GM13977 (cell line): ENCODE results near the gene TSEN15.
"Not testable (repeated sequence)": the region's sequence is repeated elsewhere in the genome, so short reads cannot be mapped to it uniquely, and the experiment has no call there.

Source experiments
- DNase-seq: peaks from one replicate; pipeline ENCODE4 v3.0.0; 2012; ENCODE audit warnings: low spot score
- in situ Hi-C: fragments of 300-500 bp; cut with MboI; formaldehyde crosslinking; loops from one replicate; pipeline ENCODE4 v1.12.0; 2022; ENCODE audit warnings: low sequenced_read_pairs, low pct_unique_long_range_greater_than_20kb, mixed read lengths, inconsistent platforms; ENCODE audit not compliant: unreplicated experiment
- TF ChIP-seq, protein P1 (sequence below): IDR thresholded peaks from 2 replicates; pipeline ENCODE4 v1.5.1; 2012; ENCODE audit warnings: mild to moderate bottlenecking, control low read depth; ENCODE audit not compliant: insufficient read depth; ENCODE audit errors: extremely low read depth, missing control alignments

The TSEN15 gene

DNA sequence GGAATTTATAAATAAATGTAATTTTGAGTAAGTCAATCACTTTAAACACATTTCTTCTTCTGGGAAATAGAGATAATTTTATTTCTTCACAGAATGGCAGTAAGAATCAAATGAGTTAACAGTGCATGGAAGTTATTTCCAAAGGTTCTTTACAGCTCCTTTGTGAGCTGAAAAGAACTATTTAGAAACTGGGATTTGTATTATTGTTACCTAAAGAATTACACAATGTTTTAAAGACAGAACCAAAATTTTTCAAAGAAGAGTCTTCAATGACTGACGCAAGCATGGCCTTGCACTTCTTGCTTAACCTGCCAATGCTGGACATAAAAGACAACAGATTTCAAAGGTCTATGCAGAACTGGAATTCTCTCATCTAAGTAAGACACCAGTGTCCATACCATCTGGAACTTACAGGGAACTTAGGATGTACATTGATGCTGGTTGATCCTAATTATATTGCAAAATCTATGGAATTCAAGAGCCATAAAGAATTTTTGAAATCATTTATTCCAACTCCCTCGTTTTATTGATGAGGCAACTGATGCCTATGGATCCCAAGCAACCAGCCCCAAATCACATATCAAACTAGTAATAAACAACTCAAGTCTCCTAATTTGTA is 16.7 kb upstream of the TSEN15 start:
- DNase-seq, result no peak
- TF ChIP-seq, protein P1, sequence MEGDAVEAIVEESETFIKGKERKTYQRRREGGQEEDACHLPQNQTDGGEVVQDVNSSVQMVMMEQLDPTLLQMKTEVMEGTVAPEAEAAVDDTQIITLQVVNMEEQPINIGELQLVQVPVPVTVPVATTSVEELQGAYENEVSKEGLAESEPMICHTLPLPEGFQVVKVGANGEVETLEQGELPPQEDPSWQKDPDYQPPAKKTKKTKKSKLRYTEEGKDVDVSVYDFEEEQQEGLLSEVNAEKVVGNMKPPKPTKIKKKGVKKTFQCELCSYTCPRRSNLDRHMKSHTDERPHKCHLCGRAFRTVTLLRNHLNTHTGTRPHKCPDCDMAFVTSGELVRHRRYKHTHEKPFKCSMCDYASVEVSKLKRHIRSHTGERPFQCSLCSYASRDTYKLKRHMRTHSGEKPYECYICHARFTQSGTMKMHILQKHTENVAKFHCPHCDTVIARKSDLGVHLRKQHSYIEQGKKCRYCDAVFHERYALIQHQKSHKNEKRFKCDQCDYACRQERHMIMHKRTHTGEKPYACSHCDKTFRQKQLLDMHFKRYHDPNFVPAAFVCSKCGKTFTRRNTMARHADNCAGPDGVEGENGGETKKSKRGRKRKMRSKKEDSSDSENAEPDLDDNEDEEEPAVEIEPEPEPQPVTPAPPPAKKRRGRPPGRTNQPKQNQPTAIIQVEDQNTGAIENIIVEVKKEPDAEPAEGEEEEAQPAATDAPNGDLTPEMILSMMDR, result no peak
- in situ Hi-C loops, result no loop called here

DNA sequence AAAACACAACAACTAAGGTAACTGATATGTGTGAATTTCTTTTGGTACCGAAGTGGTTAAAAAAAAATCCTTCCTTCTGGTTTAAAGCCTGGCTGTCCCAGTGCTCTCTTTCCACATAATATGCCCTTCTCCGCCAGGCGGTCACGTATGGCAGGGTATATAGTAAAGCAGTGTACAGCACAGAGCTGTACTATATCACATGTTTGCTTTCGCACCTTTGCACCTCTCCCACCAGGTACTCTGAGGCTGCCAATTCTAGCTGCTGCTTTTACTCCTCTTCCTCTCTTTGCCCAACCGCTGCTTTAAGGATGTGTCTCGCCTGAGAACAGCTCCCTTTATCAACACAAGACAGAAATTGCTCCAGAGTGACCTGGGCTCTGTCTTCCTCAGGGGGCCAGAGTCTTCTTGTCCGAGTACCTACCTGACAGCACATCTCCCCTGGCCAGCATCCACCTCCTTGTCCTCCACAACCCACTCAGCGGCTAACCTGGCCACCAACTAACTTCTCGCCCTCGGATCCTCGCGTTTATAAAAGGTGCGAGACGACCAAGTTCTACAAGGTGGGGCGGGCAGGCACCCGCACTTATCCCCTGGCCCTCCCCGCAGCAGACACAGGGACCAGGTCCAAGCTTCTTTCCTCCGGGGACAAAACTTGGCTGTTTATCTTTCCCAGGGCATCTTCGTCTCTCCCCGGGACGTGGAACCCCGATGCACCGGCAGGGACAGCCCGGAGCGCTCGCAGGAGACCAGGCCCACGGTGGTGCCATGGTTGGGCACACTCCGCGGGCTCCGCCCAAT is 15.6 kb upstream of the TSEN15 start:
- TF ChIP-seq, protein P1, result no peak
- peak; percentile 12 for DNase-seq
- in situ Hi-C loops, result no loop called here

DNA sequence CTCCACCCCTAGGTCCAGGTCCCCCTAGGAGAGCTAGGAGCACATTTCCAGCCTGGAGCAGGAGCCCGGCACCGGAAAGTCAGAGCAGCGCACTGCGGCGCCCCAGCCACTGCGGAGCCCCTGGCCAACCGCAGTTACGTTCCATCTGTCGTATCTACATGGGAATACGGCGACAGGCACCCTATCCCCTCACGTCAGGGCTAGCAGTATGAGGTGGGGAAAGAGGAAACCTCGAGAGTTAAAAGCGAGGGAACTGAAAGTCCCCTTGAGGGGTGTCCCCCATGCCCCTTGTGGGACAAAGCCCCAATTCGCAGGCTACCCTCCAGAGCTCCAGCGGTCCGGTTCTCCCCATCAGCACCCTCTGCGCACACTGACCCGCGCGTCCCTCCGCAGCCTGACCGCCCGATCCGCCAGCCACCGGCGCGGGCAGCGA is 15.0 kb upstream of the TSEN15 start:
- in situ Hi-C loops, result no loop called here
- TF ChIP-seq, protein P1, result no peak
- DNase-seq, result peak; percentile 42

DNA sequence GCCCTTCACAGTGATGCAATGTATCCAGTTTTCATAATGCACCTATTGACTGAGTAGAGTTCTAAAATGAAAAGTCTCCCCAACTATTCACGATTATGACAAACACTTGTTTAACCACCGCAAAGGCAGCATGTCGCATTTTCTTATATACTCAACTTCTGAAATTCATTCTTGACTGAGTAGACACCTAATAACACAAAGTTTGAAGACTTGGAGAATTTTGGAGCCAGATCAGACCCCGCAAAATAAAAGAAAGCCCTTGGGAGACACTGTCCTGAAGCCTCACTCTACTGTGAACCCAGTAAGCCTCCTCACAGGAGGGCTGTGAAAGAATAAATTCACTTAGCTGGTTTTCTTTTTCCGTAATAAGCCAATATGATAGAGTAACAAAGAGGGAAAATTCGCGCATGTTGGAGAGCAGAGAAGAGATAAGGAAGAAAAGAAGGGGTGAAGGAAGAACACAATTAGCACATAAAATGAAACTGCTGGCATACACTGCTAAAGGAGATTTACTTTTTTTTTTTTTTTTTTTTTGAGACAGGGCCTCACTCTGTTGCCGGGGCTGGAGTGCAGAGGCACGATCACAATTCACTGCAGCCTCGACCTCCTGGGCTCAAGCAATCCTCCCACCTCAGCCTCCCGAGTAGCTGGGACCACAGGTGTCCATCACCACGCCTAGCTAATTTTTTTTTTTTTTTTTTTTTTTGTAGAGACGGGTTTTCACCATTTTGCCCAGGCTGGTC is 13.5 kb upstream of the TSEN15 start:
- in situ Hi-C loops, result no loop called here
- no peak for DNase-seq
- TF ChIP-seq, protein P1, result no peak

DNA sequence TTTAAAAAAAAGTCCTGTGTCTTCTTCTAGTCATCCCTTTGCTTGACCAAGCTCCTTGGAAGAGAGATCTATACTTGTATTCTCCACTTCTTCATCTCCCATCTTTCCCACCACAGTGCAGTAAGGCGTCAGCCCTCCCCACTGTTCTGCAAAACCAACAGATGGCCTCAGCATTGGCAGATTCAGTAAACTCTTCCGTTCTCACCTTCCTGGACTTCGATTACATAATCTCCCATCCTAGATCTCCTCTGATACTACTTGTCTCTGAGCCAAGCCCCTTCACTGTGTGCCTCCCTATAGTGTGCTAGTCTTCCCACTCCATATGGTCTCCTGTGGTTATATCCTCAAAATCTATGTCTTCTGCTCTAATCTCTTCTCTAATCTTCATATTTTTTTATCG is 12.4 kb upstream of the TSEN15 start:
- in situ Hi-C loops, result no loop called here
- TF ChIP-seq, protein P1, result no peak
- no peak for DNase-seq

DNA sequence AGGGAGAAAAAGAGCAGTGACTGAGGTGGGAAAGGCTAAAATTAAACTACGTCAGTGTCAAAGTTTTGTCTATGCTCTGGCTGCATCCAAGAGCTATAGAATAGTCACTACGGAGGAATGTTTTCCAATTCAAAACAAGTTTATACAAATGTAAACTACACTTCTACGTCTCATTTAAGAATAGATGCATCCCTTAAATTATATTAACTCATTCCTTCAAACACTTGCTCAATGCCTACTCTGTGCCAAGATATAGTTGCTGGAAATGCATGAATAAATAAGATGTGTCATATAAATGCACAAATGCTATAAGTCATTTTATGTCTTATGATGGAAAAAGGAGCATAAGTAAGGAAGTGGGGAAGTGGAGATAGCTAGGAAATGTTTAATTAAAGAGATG is 9.8 kb upstream of the TSEN15 start:
- TF ChIP-seq, protein P1, result no peak
- DNase-seq, result no peak
- in situ Hi-C loops, result no loop called here

DNA sequence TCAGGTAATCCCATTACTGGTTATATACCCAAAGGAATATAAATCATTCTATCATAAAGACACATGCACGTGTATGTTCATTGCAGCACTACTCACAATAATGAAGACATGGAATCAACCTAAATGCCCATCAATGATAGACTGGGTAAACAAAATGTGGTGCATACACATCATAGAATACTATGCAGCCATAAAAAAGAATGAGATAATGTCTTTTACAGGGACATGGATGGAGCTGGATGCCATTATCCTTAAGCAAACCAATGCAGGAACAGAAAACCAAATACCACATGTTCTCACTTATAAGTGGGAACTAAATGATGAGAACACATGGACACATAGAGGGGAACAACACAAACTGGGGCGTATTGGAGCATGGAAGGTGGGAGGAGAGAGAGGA is 8.2 kb upstream of the TSEN15 start:
- DNase-seq, in situ Hi-C loops: not testable (repeated sequence)
